Measurements from ENCODE around the gene SUCLG2.
A peak's percentile ranks its signal among the peaks of the same experiment; 100 is the strongest.

The SUCLG2 gene

DNA sequence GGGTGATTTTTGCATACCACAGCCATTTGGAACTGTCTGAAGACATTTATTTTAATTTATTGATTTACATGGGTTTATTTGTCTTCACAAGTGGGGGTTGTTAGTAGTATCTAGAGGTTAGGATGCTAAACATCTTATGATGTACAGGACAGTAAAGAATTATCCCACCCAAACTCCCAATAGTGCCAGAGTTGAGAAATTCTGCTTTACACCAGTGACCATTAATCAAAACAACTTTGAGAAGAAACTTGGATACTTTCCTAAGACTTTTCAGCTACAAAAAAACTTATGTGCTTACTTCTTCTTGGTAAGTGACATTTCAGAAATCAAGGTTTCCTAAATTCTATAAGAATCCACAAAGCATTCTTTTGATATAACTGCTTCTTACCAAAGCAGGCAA is 156.7 kb downstream of the SUCLG2 start:
- DNase-seq, result no peak

DNA sequence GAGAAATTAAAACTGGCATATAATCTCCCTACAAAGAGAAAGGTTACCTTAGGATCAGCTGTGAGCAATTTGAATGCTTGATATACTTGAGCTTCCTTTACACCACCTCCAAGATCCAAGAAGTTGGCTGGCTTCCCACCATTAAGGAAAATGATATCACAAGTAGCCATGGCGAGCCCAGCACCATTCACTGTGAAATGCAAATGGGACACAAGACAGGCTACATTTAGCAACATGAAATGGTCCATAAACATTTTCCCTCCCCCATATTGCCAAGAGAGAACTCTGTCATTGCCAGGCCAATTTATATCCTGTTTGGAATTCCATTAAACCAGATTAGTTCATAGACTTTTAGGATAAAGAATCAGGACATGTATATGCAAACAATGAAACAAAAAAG is 158.7 kb downstream of the SUCLG2 start:
- no peak for DNase-seq

DNA sequence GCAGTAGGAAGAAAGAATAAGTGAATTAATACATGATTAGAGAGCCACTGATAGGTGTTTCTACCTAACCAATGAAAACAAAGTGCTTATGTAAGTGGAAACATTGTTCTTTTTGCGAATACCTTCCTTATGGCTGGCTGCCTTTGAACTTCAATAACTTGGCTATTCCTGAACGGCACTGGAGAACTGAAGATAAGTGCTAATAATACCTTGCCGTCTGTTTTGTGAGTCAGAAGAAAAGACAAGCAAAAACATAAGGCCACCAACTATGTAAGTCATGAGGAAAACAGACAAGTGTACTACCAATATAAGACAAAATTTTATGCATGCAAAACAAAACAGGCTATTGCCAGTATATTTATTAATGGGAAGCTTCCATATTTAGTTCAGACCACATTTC is 160.6 kb downstream of the SUCLG2 start:
- DNase-seq, result no peak

DNA sequence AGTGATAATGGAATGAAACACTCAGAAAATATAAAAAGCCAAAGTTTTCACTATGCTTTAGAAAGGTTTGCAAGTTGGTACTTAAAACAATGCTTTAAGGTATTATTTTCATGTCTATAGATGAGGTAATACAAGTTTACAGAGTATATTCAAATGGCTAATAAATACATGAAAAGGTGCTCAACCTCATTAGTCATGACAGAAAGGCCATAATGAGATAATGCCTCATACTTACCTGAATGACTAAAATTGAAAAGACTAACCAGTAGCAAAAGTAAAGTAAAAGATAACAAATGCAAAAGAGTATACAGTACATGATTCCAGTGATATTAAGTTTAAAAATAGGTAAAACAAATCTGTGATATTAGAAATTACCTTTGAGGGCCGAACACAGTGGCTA is 163.8 kb downstream of the SUCLG2 start:
- no peak for DNase-seq

DNA sequence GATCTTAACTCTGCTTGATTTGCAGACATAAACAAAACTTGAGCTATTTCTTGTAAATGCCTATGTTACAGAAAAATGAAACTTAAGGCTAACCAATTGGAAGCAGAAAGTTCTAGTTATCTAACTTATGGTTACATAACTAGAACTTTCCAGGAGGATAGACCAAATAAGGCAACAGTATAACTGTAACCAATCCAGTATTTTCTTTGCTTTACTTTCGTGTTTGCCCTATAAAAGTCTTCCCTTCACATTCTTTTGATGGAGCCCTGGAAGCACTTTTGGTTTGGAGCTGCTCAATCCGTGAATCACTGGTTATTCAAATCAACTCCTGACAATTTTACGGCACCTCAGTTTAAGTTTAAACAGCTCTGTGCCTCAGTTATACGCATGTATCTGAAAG is 164.6 kb downstream of the SUCLG2 start:
- no peak for DNase-seq

DNA sequence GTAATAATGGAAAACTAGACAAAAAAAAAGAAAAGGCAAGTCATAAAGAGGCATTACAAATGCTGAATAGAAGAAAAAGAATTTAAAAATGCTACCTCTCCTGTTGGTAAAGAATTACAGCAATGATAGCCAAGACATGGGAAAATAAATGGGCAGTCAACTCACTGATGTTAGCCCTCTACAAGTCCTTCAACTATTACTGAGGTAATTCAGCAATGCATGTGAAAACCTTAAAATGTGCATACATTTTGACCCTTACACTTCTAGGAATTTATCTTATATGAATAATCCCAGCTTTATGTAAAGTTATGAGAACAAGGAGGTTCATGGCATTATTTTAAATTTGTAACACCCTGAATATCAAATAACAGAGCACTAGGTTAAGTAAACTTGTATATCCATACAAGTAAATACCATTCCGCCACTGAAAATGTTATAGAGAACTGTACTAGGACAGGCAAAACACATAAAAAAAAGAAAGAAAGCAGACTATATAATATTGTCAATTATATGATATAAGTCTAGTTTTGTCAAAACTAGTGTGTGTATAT is 166.8 kb downstream of the SUCLG2 start:
- no peak for DNase-seq

DNA sequence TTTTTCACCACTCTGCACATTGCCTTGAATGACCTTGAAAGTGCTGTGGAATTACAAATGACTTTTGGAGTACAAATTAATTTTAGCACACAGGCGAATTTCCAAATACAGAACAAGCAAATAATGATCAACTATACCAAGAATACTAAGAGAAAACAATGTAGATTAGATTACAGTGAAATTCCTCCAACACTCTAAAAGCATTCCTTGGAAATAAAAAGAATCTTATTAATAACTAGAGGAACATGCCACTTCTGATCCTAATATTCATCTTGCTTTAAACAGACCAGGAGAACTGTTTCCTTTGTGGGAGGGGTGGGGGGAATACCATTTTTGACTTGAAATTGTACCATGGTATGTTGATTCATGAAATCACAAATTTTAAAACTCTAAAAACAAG is 167.5 kb downstream of the SUCLG2 start:
- no peak for DNase-seq

DNA sequence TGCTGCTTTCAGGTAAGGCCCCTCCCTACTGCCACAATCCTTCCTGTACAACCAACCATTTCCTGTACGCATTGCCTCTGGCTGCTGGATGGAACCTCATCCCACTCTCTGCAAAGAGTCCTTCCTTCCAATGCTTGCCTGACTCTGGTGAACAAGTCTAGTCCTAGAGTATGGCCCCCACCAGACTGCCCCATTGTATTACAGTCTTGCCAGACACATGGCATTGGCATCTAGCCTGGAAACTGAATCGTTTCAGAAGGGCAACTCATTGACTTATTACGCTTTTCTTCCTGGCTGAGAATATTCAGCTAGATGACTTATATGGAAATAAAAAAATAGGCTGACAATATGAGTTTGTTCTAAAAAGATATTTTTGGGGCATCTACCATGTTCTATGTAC is 170.3 kb downstream of the SUCLG2 start:
- DNase-seq, result no peak

DNA sequence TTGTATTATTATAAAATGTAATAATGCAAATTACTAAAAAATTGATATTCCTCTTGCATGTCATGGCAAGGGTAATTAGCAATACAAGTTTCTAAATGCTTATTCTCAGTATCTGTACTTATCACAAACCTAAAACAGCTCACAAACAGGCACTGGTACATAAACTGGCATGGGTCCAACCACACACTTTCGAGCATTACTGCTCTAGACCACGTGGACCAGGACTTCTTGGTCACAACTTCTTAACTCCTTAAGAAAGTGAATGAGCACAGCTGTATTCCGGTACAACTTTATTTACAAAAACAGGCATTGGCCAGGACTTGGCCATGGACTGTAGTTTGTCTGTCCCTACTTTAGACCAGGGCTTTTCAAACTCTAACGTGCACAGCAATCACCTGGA is 173.3 kb downstream of the SUCLG2 start:
- DNase-seq, result no peak

DNA sequence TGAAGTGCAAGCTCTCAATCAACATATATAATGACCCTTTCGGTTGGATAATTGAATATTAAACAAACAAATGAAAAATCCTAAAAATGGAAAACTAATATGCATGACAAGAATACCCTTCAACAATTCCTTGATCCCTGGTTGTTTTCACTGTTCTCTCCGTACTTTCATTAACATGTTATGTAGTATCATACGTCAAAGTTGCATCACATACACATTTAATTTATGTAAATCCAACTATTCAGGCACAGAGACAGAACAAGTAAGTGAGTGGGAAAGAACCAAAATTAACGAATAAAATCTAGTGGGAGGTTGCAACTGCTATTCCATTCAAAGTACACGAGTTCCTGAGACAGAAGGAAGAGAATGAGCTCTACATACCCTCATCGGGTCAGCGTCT is 176.0 kb downstream of the SUCLG2 start:
- DNase-seq, result no peak

DNA sequence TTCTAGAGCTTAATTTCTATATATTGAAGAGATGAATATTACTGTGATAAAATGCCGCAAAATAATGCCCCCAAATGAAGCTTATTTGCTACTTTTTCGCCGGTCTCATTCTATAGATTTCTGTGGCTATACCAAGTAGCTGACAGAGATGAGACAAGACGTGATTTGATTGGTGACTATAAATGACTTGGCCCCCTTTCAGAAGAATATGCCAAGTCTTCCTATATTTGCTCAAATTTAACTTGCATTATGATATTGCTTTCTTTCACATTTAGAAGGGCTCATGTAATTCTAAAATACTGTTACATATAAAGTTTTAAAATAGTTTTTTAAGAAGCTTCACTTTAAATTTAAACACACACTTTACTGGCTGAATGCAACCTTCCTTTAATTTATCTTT is 180.1 kb downstream of the SUCLG2 start:
- no peak for DNase-seq

DNA sequence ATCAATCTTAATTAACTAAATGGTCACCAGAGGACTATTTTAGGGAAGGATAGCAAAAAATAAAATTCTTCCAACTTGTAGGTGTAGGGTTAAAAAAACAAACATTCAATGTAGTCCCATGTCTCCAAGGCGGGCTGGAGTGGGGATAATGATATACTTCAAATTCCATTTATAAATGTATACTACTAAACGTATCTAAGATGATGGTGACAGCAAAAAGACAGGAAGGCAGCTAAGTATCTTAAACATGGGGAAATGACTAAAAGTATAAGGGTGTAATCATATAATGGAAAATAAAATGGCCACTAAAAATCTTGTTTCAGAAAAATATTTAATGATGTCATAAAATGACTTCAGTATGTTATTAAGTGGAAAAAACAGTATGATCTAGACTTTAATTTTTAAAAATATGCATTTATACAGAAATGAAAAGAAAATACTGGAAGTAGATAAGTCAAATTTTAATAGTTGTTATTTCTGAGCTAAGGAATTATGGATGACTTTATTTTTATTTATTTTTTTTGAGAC is 181.7 kb downstream of the SUCLG2 start:
- no peak for DNase-seq

DNA sequence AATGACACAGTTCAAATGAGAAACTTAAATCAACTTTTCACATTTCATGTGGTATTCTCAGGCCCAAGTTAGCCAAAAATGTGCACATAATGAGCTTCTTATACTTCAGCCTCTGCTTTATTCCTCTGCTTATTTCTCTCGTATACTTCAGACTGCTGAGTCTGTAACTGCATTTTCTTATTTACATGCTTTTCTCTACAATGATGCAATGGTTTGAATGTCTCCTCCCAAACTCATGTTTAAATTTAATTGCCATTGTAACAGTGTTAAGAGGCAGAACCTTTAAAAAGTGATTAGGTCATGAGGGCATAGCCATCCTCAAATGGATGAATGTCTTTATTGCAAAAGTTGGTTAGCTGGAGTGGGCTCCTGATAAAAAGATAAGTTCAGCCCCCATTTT is 184.2 kb downstream of the SUCLG2 start:
- DNase-seq, result no peak

DNA sequence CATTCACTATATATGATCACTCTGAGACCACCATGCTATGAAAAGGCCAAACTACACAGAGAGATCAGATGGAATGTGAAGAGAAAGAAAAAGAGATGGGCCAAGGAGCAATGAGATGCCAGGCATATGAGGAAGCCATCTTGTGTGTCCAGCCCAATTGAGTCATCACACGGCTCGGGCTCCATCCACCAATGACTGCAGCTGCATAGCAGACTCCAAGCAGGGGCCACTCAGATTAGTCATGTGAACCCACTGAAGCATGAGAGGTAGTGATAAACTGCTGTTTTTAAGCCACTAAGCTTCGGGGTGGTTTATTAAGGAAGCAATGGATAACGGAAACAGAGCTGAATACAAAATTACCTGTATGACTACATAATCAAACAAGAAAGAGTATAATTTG is 185.9 kb downstream of the SUCLG2 start:
- DNase-seq, result no peak

DNA sequence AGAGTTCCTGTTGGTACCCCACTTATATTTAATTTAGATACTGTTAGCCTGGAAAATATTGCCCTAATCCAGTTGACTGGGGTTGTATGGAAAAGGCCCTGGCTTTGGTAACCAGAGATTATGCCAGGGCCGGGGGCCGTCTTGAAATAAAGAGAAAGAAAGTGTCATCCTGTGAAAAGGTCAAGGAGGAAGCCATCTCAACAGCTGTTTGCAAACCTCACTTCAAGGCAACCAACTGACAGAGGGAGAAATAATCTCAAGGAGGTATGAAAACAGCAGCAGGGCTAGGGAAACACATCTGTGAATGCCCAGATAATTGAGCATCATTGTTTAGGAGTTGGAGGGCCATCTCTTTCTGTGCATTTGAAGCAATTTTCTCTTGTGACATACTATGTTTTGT is 190.8 kb downstream of the SUCLG2 start:
- DNase-seq, result no peak

DNA sequence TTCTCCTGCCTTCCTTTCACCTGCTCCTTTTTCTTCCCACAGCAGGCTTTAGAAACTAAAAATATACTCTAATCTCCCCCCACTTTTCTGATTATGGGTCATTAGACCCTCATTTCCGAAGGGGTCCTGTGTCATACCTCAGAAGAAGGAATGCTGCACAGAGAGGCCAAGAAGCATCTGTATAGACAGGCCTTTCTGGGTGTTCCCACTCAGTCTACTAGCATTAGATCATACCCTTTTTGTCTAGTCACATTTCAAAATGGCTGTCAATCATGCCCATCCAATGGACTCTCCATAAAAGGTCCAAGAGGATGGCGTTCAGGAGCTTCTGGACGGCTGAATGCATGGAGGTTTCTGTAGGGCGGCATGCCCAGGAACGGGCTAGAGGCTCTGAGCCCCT is 192.2 kb downstream of the SUCLG2 start:
- DNase-seq, result no peak

DNA sequence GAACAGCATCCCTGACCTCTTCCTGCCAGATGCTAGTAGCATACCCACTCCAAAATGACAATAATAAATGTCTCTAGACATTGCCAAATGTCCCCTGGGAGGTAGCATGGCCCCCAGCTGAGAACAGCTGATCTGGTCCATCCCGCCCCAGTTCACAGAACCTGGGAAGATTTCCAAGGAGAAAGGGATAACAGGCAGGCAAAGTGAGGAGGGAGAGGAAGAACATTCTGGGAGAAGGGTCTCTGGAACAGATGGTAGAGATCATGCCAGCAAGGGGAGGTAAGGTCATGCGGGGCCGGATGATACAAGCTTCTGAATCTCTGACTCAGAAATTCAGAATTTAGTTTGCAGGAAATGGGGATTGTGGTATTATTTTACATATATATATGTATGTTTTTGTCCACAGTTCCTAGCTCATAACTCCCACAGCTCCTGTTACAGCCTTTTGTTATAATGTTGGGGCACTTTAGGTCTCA is 192.7 kb downstream of the SUCLG2 start:
- no peak for DNase-seq

DNA sequence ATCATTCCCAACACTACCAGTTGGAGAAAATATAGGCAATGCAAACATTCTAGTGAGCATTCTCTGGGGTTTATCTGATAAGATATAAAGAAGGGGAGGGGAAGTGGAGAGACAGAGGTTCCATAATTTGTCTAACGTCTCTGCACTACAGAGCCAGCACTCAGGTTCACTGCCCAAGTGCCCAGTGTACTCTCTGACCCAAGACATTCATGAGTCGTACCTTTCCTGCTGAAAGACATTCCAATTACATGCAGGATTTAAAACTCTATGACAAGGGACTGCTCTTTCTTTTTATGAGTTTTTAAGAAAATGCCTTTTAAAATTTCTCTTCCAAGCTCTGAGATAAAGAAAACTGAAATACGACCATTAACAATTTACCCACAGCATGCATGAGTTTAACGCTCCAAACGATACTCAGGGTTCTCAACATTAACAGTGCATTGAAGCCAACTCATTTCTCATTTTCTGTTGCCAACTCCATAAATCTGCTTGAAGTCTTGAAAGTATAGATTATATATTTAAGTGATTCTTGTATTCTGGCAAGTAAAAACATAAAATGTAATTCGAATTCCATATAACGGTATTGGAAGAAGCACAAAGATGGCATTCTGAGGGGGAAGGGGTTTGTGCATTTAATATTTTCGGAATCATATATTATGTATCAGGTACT is 193.4 kb downstream of the SUCLG2 start:
- DNase-seq, result no peak

DNA sequence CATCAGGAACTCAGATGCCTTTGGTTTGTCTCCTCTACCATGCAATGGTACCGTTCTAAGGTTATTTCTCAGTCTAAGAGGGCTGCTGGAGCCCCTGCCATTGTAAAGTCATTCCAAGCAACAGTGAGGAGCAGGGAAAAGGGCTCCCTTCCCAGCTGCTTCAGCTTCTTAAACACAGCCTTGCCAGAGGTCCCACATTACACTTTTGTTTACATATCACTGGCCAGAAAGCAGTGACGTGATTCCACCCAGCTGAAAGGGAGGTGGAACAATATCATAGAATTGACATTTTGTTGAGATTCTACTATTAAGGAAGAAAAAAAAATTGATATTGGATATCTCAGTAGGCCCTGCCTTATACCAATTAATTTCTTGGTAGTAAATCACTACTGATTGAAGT is 194.6 kb downstream of the SUCLG2 start:
- DNase-seq, result no peak

DNA sequence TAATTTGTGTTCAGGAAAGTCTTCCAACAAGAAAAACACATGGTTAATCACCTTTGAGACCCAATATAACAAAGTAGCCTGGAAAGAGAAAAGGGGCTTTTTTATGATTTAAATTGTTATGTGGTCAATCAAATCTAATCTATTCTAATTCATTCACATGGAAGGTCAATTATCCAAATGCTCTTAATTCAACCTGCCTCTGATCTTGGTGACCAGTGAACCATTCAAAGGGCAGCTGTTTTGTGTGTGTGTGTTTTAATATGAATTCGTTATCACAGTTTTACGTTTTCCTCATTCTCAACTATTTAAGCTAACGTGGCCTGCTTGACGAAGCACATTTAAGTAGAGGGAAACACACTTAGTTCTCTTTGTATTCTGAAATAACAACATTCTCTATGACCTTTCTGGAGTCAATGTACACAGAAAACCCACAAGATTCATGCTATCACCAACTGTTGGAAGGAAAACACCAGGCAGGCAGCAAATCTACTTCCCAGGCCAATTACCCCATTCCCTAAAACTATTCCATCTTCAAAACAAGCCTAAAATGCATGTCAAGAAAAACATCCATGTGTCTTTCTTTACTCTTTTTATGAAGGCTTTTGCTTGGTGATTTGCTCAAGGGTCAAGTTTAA is 195.4 kb downstream of the SUCLG2 start:
- DNase-seq, result no peak

DNA sequence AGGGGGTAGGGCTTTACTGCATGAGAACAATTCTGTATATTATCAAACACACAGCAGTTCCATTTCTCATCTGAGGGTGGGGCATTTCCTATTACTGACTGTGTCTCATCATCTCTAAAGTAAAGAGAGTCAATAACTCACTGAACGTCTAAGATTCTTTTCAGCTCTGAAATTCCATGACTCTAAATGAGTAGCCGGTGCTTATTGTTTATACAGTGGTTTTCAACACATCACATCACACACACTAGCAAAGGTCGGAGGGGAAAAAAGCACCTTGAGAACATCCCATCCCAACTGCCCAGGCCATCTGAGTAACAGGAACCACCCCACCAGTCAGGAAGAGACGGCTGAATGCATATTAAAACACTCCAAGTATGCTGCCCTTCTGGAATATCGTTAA is 196.0 kb downstream of the SUCLG2 start:
- DNase-seq, result no peak

DNA sequence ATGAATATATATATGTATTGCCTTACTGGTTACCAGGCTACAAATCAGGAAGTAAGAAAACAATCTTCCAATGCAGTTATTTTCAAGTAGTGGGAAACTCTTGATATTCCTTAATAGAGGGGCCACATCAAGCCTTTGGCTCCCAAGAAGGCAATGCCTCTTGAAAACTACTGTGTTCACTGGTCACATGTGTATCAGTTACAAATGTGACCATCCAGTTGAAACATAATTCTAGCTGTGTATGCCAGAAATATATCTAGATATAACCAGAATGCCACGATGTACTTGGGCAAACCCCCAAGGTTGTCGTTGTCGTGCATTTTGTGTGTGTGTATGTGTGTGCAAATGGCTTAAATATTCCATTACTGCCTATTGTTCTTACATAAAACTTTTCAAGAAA is 200.8 kb downstream of the SUCLG2 start:
- no peak for DNase-seq

DNA sequence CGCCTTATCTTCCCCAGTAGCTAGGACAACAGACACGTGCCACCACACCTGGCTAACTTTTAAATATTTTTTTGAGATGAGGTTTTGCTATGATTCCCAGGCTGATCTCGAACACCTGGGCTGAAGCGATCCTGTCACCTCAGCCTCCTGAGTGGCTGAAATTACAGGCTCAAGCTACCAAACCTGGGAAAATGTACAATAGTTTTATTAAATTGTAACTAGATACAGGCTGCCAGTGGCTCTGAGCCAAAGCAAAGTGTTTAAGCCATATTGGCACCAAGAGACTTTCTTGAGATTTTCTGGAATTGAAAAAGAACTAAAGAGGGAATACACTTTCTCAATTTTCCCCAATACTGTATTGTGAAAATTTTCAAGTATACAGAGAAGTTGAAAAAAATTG is 204.3 kb downstream of the SUCLG2 start:
- DNase-seq, result no peak

DNA sequence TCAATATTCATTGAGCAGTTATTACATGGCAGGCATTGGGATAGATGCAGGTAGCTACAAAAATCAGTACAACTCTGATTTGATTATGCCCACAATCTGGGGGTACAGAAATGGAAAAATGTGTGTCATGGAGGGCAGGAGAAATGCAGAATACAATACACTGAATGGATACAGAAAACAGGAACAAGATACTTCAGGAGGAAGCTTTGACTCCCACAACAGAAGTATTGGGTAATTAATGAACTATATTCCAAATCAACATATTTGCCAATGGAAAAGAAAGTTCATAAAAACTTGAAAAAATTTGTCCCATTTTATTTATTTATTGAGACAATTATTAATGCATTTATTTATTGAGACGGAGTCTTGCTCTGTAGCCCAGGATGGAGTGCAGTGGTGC is 207.0 kb downstream of the SUCLG2 start:
- no peak for DNase-seq

DNA sequence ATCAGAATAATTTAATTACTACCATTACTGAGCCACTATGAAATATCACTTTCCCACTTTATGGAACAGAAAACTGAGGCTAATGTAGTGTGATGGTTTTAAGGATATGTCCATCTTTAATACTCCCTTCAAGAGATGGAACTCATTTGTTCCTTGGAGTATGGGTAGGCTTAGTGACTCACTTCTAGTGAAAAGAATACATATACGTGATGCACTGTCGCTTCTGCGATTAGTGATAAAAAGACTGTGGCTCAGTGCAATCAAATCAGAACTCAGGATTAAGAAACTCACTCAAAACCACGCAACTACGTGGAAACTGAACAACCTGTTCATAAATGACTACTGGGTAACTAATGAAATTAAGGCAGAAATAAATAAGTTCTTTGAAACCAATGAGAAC is 216.6 kb downstream of the SUCLG2 start:
- DNase-seq, result peak; percentile 12

Measured in activated CD4-positive, alpha-beta T cell treated with anti-CD3 and anti-CD28 coated beads for 48 hours (primary cell).